Gastroesophageal sphincter (tissue), 4 donors: Measurements from ENCODE around the gene FBXL17. TPM values are rescaled to one million over a fixed set of nuclear protein-coding genes. Genes with fewer than 3 reads are reported as not detected.

Experiments
- ATAC-seq: fragments of 150-250 bp; one replicate; pipeline ENCODE4 v1.9.1; 2016; ENCODE audit warnings: mild to moderate bottlenecking, moderate library complexity
- H3K27ac ChIP-seq, 4 donors: fragments of 200-600 bp; sonication (generic) in 3 of 4; 1 replicate in 3 of 4; 2 replicates in 1 of 4; pipeline ENCODE4 v1.5.1; 2016 to 2019
- H3K27me3 ChIP-seq: fragments of 200-600 bp; sonication (generic); one replicate; pipeline ENCODE4 v1.5.1; 2019
- H3K36me3 ChIP-seq, 2 donors: fragments of 200-600 bp; sonication (generic); one replicate each; pipeline ENCODE4 v1.5.1; 2019; ENCODE audit warnings: control low read depth in 1 of 2
- H3K4me1 ChIP-seq, 3 donors: fragments of 200-600 bp; sonication (generic); 1 replicate in 2 of 3; 2 replicates in 1 of 3; pipeline ENCODE4 v1.5.1; 2016 to 2019; ENCODE audit warnings: control low read depth in 2 of 3
- H3K4me3 ChIP-seq, 2 donors: fragments of 200-600 bp; sonication (generic); one replicate each; pipeline ENCODE4 v1.5.1; 2019; ENCODE audit warnings: mild to moderate bottlenecking in 1 of 2, moderate library complexity in 1 of 2
- H3K9me3 ChIP-seq, 3 donors: fragments of 200-600 bp; sonication (generic); one replicate each; pipeline ENCODE4 v1.5.1; 2017 to 2019; ENCODE audit warnings: control low read depth in 2 of 3
- CTCF ChIP-seq, 4 experiments: fragments of 200-600 bp in 2 of 4; fragments of 450-650 bp in 2 of 4; sonication (generic) in 1 of 4; IDR thresholded peaks; one replicate each; pipeline ENCODE4 v1.5.1; 2017 to 2019; ENCODE audit warnings: antibody characterized with exemption in 4 of 4, mild to moderate bottlenecking in 2 of 4, moderate library complexity in 2 of 4
- EP300 ChIP-seq: sonication (generic); formaldehyde crosslinking; IDR thresholded peaks from one replicate; pipeline ENCODE4 v1.6.1; 2017; ENCODE audit warnings: antibody characterized with exemption, mild to moderate bottlenecking
- POLR2A ChIP-seq, 2 donors: fragments of 450-650 bp; IDR thresholded peaks; one replicate each; pipeline ENCODE4 v1.6.1; 2017; ENCODE audit warnings: antibody characterized with exemption in 2 of 2, mild to moderate bottlenecking in 2 of 2, moderate library complexity in 1 of 2
- POLR2AphosphoS5 ChIP-seq: sonication (generic); formaldehyde crosslinking; IDR thresholded peaks from one replicate; pipeline ENCODE4 v1.6.1; 2017; ENCODE audit warnings: antibody characterized with exemption
- WGBS, 2 donors: methylation state at CpG; one replicate each; pipeline ENCODE4 v1.1.5; 2018; ENCODE audit warnings: low coverage in 1 of 2; 5-methylcytosine and 5-hydroxymethylcytosine counted together
- total RNA-seq, 4 donors: library from RNA; depleted of rRNA; stranded (reverse); fragments of >200 nt; gene quantifications; one replicate each; pipeline ENCODE4 v1.1.0, GENCODE V29; 2016

The FBXL17 gene
- total RNA-seq, 4 donors from 2014 or later, result 15.3 to 25.5 (median 21.7) TPM

GRCh38 chr5:108356286-108356685, 25.6 kb downstream of the FBXL17 start:
- no peak overlapping the region for H3K4me3 ChIP-seq
- no peaks in the 10 kb centered on the region for H3K27me3 ChIP-seq
- H3K4me1 ChIP-seq, result no peaks in the 10 kb centered on the region
- no peak for ATAC-seq
- WGBS, 2 donors, result 88 to 89% methylated on average over 1 of the region's 1 CpG
- TF ChIP-seq EP300 (no peak), CTCF (IDR thresholded peaks at IDR 0.05) (no peak), POLR2AphosphoS5 (no peak), POLR2A (IDR thresholded peaks at IDR 0.05) (no peak)
- H3K36me3 ChIP-seq, result no peaks in the 10 kb centered on the region
- no peak overlapping the region for H3K27ac ChIP-seq
- no peaks in the 10 kb centered on the region for H3K9me3 ChIP-seq

GRCh38 chr5:108353087-108353486, 28.8 kb downstream of the FBXL17 start:
- H3K9me3 ChIP-seq, result no peaks in the 10 kb centered on the region
- no peaks in the 10 kb centered on the region for H3K36me3 ChIP-seq
- H3K27me3 ChIP-seq, result no peaks in the 10 kb centered on the region
- 91 to 100% methylated on average over 2 to 3 of the region's 3 CpGs for WGBS, 2 donors
- H3K4me3 ChIP-seq, result no peak overlapping the region
- no peaks in the 10 kb centered on the region for H3K4me1 ChIP-seq
- H3K27ac ChIP-seq, result no peak overlapping the region
- no peak for ATAC-seq
- TF ChIP-seq POLR2AphosphoS5 (no peak), CTCF (IDR thresholded peaks at IDR 0.05) (no peak), EP300 (no peak), POLR2A (IDR thresholded peaks at IDR 0.05) (no peak)

GRCh38 chr5:108345541-108346171, 36.2 kb downstream of the FBXL17 start:
- WGBS, 2 donors, result 53 to 91% methylated on average over 2 of the region's 2 CpGs
- Histone ChIP-seq H3K4me1 (peaks cover 0 to 6% (median 0%) of the 10 kb centered on the region in 3 donors), H3K27me3 (no peaks in the 10 kb centered on the region), H3K9me3 (no peaks in the 10 kb centered on the region), H3K36me3 (no peaks in the 10 kb centered on the region), H3K4me3 (no peak overlapping the region), H3K27ac (no peak overlapping the region)
- ATAC-seq, result no peak
- TF ChIP-seq CTCF (IDR thresholded peaks at IDR 0.05) (peak in 3 of 4 experiments; percentile 17 to 34 (median 29)), EP300 (no peak), POLR2AphosphoS5 (no peak)

GRCh38 chr5:108344103-108344822, 37.6 kb downstream of the FBXL17 start:
- no peaks in the 10 kb centered on the region for H3K9me3 ChIP-seq
- 92 to 93% methylated on average over 4 to 5 of the region's 5 CpGs for WGBS, 2 donors
- TF ChIP-seq POLR2A (IDR thresholded peaks at IDR 0.05), result no peak
- no peak for TF ChIP-seq EP300
- TF ChIP-seq CTCF (IDR thresholded peaks at IDR 0.05), result no peak
- no peak for TF ChIP-seq POLR2AphosphoS5
- peaks cover 0 to 6% (median 0%) of the 10 kb centered on the region in 3 donors for H3K4me1 ChIP-seq
- H3K27me3 ChIP-seq, result no peaks in the 10 kb centered on the region
- no peak overlapping the region for H3K27ac ChIP-seq
- H3K36me3 ChIP-seq, result no peaks in the 10 kb centered on the region
- H3K4me3 ChIP-seq, result no peak overlapping the region
- ATAC-seq, result no peak

GRCh38 chr5:108341866-108342265, 40.0 kb downstream of the FBXL17 start:
- no peak overlapping the region for H3K27ac ChIP-seq
- H3K27me3 ChIP-seq, result no peaks in the 10 kb centered on the region
- TF ChIP-seq POLR2A (IDR thresholded peaks at IDR 0.05) (no peak), CTCF (IDR thresholded peaks at IDR 0.05) (no peak), EP300 (no peak), POLR2AphosphoS5 (no peak)
- ATAC-seq, result no peak
- 78 to 79% methylated on average over 1 of the region's 1 CpG for WGBS, 2 donors
- no peaks in the 10 kb centered on the region for H3K36me3 ChIP-seq
- no peak overlapping the region for H3K4me3 ChIP-seq
- no peaks in the 10 kb centered on the region for H3K9me3 ChIP-seq
- H3K4me1 ChIP-seq, result peaks cover 0 to 6% (median 0%) of the 10 kb centered on the region in 3 donors
